NCI-H187 (cell line): ENCODE data around the gene SUGP2.

ENCODE experiments used
- DNase-seq, 2 experiments: peaks; one replicate each; lab custom pipeline; 2025; lab: John Stamatoyannopoulos, UW

Gene SUGP2

GRCh38 chr19:18951721-18952281, 81.5 kb downstream of the SUGP2 start:
- no peak for DNase-seq

GRCh38 chr19:18949858-18950257, 83.5 kb downstream of the SUGP2 start:
- DNase-seq = no peak

DNA sequence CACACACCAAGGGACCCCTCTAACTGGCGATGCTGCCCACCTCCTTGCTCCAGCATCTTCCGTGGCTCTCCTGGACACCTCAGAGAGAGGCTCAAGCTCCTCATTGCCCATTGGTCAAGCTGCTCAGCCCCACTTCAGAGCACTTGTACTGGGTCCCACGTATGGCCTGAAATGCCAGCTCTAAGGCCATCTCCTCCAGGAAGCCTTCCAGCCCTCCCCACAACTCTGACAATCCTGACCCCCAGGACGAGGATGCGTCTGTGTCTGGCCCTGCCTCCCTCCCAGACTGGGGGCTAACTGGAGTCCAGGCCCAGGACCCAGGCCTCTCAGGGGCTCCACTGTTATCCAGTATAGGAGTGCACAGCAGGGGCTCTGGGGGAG, 84.4 kb downstream of the SUGP2 start:
- DNase-seq = no peak

GRCh38 chr19:18948075-18948975, 85.0 kb downstream of the SUGP2 start:
- no peak for DNase-seq

GRCh38 chr19:18946918-18947317, 86.4 kb downstream of the SUGP2 start:
- DNase-seq = no peak

GRCh38 chr19:18946335-18946734, 87.0 kb downstream of the SUGP2 start:
- no peak for DNase-seq

DNA sequence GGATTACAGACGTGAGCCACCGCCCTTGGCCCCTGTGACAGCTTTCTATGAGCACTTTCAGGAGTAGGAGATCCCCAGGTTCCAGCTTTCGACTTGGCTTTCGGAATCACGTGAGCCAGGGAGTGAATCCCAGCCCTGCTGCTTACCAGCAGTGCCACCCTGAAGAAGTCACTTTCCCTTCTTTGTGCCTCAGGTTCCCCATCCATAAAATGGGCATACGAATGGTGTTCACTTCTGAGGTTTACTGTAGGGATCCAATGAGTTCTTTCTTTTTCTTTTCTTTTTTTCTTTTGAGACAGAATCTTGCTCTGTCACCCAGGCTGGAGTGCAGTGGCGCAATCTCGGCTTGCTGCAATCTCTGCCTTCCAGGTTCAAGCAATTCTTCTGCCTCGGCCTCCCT, 88.0 kb downstream of the SUGP2 start:
- no peak for DNase-seq

GRCh38 chr19:18943465-18943864, 89.9 kb downstream of the SUGP2 start:
- DNase-seq = no peak

DNA sequence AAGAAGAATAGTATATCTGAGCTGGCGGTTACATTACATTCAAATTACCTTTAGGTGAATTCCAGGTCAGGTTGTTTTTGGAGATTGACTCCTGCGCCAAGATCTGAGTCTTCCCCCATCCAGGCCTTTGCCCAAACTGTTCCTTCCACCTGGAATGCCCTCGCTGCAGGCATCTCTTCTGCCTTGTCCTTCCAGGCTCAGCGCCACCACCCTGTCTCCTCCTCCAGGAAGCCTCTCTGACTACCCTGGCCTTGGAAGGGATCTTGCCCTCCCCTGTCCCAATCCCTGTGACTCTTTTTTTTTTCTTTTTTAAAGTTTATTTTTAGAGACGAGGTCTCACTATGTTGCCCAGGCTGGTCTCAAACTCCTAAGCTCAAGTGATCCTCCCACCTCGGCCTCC, 90.6 kb downstream of the SUGP2 start:
- no peak for DNase-seq

GRCh38 chr19:18941628-18942354, 91.5 kb downstream of the SUGP2 start:
- no peak for DNase-seq
